Suprapubic skin (tissue), 4 donors: ENCODE measurements around the gene ADTRP. TPM values are rescaled to one million over a fixed set of nuclear protein-coding genes. Genes with fewer than 3 reads are reported as not detected.
A peak's percentile ranks its signal among the peaks of the same experiment; 100 is the strongest.

ENCODE experiments used
- DNase-seq, 2 donors: peaks; one replicate each; pipeline ENCODE4 v3.0.0-alpha.2; 2019; ENCODE audit warnings: low spot score in 2 of 2
- H3K27ac ChIP-seq: fragments of 200-600 bp; sonication (generic); one replicate; pipeline ENCODE4 v1.5.1; 2019
- H3K27me3 ChIP-seq: fragments of 200-600 bp; sonication (generic); one replicate; pipeline ENCODE4 v1.5.1; 2019
- H3K36me3 ChIP-seq: fragments of 200-600 bp; sonication (generic); one replicate; pipeline ENCODE4 v1.5.1; 2019
- H3K4me1 ChIP-seq: fragments of 200-600 bp; sonication (generic); one replicate; pipeline ENCODE4 v1.5.1; 2019
- H3K4me3 ChIP-seq: fragments of 200-600 bp; sonication (generic); one replicate; pipeline ENCODE4 v1.5.1; 2019; ENCODE audit warnings: mild to moderate bottlenecking
- H3K9me3 ChIP-seq: fragments of 200-600 bp; sonication (generic); one replicate; pipeline ENCODE4 v1.5.1; 2019
- EP300 ChIP-seq: sonication (generic); formaldehyde crosslinking; IDR thresholded peaks from one replicate; pipeline ENCODE4 v1.6.1; 2017; ENCODE audit warnings: antibody characterized with exemption
- POLR2A ChIP-seq, 2 donors: fragments of 450-650 bp; IDR thresholded peaks; one replicate each; pipeline ENCODE4 v1.6.1; 2017; ENCODE audit warnings: antibody characterized with exemption in 2 of 2, mild to moderate bottlenecking in 2 of 2, moderate library complexity in 2 of 2
- POLR2AphosphoS5 ChIP-seq, 3 donors: sonication (generic); formaldehyde crosslinking; IDR thresholded peaks; one replicate each; pipeline ENCODE4 v1.6.1; 2017; ENCODE audit warnings: antibody characterized with exemption in 3 of 3
- WGBS: methylation state at CpG from one replicate; pipeline ENCODE4 v1.1.5; 2018; 5-methylcytosine and 5-hydroxymethylcytosine counted together
- total RNA-seq, 4 donors: library from RNA; depleted of rRNA; stranded (reverse); fragments of >200 nt; gene quantifications; one replicate each; pipeline ENCODE4 v1.1.0, GENCODE V29; 2016
- TF ChIP-seq, protein P1 (sequence below), 2 donors: fragments of 200-600 bp in 1 of 2; fragments of 450-650 bp in 1 of 2; sonication (generic) in 1 of 2; IDR thresholded peaks; one replicate each; pipeline ENCODE4 v1.5.1; 2016 to 2019; ENCODE audit warnings: antibody characterized with exemption in 2 of 2, mild to moderate bottlenecking in 1 of 2, moderate library complexity in 1 of 2

Gene ADTRP
- total RNA-seq, 4 donors from 2014 or later: 19.6 to 39.5 (median 26.2) TPM

DNA sequence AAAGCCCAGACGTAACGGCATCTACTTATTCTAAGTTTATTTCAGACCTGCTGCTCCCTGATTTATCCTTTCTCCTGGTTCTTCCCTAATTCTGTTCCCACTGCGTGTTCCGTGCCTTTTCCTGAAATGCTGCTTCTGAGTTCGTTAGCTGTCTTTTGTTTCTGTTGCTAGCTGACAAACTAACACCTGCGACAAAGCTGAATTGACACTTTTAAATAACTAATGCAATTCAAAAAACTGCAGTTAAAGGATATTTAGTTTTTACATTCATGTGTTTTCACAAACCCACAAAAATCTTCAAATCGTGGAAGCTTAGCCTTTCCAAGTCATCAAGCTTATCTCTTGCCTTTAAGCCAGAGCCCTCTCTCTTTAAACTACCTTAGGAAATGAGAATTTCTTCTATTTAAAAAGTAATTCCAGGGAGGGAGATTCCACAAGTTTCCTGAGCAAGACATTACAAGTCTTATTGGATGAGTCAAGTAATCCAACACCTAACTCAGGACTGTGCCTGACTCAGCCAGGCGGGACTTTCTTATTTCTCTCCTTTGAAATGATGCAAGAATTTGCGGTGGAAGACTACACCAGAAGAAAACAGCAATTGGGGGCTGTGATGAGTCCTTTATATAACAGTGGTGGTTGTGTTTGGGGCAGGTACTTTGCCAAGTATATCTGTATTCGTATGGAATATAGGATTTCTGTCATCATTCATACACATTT, 6.3 kb downstream of the ADTRP start:
- H3K4me1 ChIP-seq: peaks cover 49% of the 10 kb centered on the region
- no peaks in the 10 kb centered on the region for H3K9me3 ChIP-seq
- no peaks in the 10 kb centered on the region for H3K27me3 ChIP-seq
- H3K4me3 ChIP-seq: no peak overlapping the region
- H3K27ac ChIP-seq: peak overlapping the region; percentile 91
- 55% methylated on average over 10 of the region's 10 CpGs for WGBS
- H3K36me3 ChIP-seq: no peaks in the 10 kb centered on the region
- DNase-seq: peak in 1 of 2 donors; percentile 72
- no peak for TF ChIP-seq POLR2AphosphoS5 (IDR thresholded peaks at IDR 0.05)
- TF ChIP-seq, protein P1, sequence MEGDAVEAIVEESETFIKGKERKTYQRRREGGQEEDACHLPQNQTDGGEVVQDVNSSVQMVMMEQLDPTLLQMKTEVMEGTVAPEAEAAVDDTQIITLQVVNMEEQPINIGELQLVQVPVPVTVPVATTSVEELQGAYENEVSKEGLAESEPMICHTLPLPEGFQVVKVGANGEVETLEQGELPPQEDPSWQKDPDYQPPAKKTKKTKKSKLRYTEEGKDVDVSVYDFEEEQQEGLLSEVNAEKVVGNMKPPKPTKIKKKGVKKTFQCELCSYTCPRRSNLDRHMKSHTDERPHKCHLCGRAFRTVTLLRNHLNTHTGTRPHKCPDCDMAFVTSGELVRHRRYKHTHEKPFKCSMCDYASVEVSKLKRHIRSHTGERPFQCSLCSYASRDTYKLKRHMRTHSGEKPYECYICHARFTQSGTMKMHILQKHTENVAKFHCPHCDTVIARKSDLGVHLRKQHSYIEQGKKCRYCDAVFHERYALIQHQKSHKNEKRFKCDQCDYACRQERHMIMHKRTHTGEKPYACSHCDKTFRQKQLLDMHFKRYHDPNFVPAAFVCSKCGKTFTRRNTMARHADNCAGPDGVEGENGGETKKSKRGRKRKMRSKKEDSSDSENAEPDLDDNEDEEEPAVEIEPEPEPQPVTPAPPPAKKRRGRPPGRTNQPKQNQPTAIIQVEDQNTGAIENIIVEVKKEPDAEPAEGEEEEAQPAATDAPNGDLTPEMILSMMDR (IDR thresholded peaks at IDR 0.05): no peak

DNA sequence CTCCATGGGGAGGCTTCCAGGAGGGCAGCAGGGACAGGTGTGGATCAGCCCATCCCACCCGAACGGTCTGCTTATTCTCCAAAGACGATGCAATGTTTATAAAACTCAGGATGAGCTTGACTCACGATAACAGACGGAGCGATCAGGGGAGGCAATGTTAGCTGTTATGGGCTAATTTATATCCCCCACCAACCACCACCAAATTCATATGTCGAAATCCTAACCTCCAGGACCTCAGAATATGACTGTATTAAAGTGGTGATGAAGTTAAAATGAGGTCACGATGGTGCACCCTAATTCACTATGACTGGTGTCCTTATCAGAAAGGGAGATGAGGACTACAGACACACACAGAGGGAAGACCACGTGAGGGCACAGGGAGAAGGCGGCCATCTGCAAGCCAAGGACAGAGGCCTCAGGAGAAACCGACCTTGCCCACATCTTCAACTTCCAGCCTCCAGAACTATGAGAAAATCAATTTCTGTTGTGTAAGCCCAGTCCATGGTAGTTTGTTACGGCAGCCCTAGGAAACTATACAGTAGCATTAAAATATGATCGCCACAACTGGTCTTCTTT, 7.0 kb downstream of the ADTRP start:
- 73% methylated on average over 13 of the region's 13 CpGs for WGBS
- no peaks in the 10 kb centered on the region for H3K27me3 ChIP-seq
- H3K4me3 ChIP-seq: no peak overlapping the region
- DNase-seq: no peak
- peaks cover 53% of the 10 kb centered on the region for H3K4me1 ChIP-seq
- peak overlapping the region; percentile 91 for H3K27ac ChIP-seq
- H3K36me3 ChIP-seq: no peaks in the 10 kb centered on the region
- no peaks in the 10 kb centered on the region for H3K9me3 ChIP-seq
- TF ChIP-seq POLR2AphosphoS5 (IDR thresholded peaks at IDR 0.05): no peak
- TF ChIP-seq EP300: no peak
- TF ChIP-seq, protein P1 (IDR thresholded peaks at IDR 0.05): no peak
- TF ChIP-seq POLR2A (IDR thresholded peaks at IDR 0.05): no peak

DNA sequence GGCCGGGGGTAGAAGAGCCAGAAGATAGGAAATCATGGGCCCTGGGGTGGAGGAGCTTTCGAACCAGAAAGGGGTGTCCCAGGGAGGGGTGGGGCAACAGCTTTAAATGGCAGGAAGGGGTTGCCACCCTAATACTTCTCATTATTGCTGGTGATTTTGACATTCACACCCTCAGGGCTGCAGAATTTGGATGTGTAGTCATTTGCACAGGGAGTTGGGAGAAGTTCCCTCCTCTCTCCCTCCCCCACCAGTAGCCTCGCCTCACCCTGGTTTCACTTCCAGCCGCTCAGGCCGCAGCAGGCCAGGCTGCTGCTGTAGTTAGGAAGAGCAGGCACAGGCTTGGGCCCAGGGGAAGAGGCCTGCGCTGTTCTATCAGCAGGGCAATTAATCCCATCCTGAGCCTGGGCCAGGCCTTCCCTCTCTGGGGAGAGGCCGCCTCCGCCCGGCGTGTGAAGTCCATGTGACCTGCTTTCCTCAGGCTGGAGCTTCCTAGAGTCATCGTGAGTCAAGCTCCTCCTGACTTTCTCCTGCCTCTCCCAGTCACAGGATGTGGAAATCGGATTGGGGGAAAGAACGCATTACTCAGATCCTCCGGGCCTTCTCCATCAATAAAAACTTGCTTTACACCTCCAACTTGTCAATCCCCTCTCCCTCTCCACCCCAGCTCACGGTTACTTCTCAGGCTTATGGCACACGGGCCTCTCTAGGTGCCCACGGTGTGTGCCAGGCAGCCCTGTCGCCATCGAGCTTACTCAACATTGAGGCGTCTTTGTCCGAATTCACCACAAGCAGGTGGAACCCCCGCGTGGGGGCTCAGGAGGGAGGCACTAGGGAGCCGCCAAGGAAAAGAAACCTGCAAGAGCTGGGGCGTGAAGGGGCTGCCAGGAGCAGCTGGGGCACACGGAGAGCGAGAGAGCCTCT, 7.8 kb downstream of the ADTRP start:
- TF ChIP-seq POLR2A (IDR thresholded peaks at IDR 0.05) (no peak), POLR2AphosphoS5 (IDR thresholded peaks at IDR 0.05) (peak in 2 of 3 donors; percentile 91 to 94)
- H3K27ac ChIP-seq: peak overlapping the region; percentile 91
- no peaks in the 10 kb centered on the region for H3K27me3 ChIP-seq
- no peaks in the 10 kb centered on the region for H3K36me3 ChIP-seq
- peaks cover 60% of the 10 kb centered on the region for H3K4me1 ChIP-seq
- DNase-seq: peak; percentile 92 to 95
- H3K4me3 ChIP-seq: peak overlapping the region; percentile 7
- no peaks in the 10 kb centered on the region for H3K9me3 ChIP-seq
- WGBS: 41% methylated on average over 27 of the region's 27 CpGs

GRCh38 chr6:11769811-11770545, 8.6 kb downstream of the ADTRP start:
- H3K27me3 ChIP-seq: no peaks in the 10 kb centered on the region
- WGBS: 38% methylated on average over 11 of the region's 11 CpGs
- H3K4me1 ChIP-seq: peaks cover 60% of the 10 kb centered on the region
- no peaks in the 10 kb centered on the region for H3K9me3 ChIP-seq
- no peak for TF ChIP-seq POLR2A (IDR thresholded peaks at IDR 0.05)
- TF ChIP-seq, protein P1 (IDR thresholded peaks at IDR 0.05): no peak
- no peak for TF ChIP-seq EP300
- TF ChIP-seq POLR2AphosphoS5 (IDR thresholded peaks at IDR 0.05): no peak
- peak overlapping the region; percentile 7 for H3K4me3 ChIP-seq
- H3K27ac ChIP-seq: peak overlapping the region; percentile 91
- DNase-seq: no peak
- H3K36me3 ChIP-seq: no peaks in the 10 kb centered on the region

DNA sequence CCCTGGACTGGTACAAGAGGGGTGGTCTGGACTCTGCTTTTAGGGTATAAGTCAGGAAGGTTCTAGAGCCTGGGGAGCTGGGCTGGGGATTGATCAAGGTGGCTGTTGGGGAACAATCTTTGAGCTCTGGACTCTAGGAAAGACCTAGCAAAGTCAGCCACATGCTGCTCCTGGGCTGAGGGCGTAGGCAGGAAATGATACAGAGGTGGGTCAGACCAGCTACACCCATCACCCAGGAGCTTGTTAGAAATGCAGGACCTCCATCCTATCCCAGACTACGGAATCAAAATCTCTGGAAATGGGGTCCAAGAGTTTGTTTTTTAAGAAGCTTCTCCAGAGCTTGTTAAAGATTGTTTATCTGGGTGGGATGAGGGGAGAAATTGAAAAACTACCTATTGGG, 9.4 kb downstream of the ADTRP start:
- H3K27me3 ChIP-seq: no peaks in the 10 kb centered on the region
- 89% methylated on average over 2 of the region's 2 CpGs for WGBS
- peaks cover 63% of the 10 kb centered on the region for H3K4me1 ChIP-seq
- TF ChIP-seq EP300: no peak
- TF ChIP-seq POLR2AphosphoS5 (IDR thresholded peaks at IDR 0.05): no peak
- TF ChIP-seq, protein P1 (IDR thresholded peaks at IDR 0.05): no peak
- no peak for TF ChIP-seq POLR2A (IDR thresholded peaks at IDR 0.05)
- peak overlapping the region; percentile 91 for H3K27ac ChIP-seq
- no peaks in the 10 kb centered on the region for H3K36me3 ChIP-seq
- no peaks in the 10 kb centered on the region for H3K9me3 ChIP-seq
- DNase-seq: no peak
- no peak overlapping the region for H3K4me3 ChIP-seq
